MV-4-11 (cell line): ENCODE results near the gene RNF214.
"Not testable (repeated sequence)": the region's sequence is repeated elsewhere in the genome, so short reads cannot be mapped to it uniquely, and the experiment has no call there.

Experiments used
- DNase-seq: peaks from one replicate; lab custom pipeline; 2025; lab: John Stamatoyannopoulos, UW

Gene RNF214

GRCh38 chr11:117232092-117232878 is at the start of gene RNF214:
TSS of gene RNF214 (plus strand) at chr11:117232671. CDS start at chr11:117234273, 1,602 bp downstream.
- peak; percentile 65 for DNase-seq

DNA sequence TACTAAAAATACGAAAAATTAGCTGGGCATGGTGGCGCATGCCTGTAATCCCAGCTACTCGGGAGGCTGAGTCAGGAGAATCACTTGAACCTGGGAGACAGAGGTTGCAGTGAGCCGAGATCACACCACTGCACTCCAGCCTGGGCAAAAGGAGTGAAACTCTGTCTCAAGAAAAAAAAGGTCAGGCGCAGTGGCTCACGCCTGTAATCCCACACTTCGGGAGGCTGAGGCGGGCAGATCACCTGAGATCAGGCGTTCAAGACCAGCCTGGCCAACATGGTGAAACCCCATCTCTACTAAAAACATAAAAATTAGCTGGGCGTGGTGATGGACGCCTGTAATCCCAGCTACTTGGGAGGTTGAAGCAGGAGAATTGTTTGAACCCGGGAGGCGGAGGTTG is 49.3 kb upstream of the RNF214 start:
- DNase-seq: not testable (repeated sequence)

DNA sequence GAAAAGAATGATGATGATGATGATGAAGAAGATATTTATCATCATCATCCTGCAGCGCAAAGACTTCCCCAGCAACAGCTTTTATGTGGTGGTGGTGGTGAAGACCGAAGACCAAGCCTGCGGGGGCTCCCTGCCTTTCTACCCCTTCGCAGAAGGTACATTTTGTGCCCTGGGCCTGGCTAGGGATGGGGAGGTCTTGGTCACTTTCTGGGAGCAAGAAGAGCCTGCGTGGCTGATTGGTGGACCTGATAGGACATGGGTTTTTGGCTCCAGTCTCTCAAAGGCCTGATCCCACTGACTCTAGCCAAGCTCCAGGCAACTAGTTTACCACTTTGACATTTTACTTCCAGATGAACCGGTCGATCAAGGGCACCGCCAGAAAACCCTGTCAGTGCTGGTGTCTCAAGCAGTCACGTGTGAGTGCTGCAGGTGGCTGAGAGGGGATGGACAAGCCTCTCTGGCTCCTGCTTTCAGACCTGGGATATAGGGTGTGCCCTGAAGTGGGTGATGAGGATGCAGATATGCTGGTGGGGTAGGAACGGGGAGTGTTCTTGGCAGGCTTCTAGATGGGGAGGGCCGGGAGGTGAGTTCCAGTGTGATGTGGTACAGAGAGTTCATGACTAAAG is 48.6 kb upstream of the RNF214 start:
- DNase-seq: no peak

DNA sequence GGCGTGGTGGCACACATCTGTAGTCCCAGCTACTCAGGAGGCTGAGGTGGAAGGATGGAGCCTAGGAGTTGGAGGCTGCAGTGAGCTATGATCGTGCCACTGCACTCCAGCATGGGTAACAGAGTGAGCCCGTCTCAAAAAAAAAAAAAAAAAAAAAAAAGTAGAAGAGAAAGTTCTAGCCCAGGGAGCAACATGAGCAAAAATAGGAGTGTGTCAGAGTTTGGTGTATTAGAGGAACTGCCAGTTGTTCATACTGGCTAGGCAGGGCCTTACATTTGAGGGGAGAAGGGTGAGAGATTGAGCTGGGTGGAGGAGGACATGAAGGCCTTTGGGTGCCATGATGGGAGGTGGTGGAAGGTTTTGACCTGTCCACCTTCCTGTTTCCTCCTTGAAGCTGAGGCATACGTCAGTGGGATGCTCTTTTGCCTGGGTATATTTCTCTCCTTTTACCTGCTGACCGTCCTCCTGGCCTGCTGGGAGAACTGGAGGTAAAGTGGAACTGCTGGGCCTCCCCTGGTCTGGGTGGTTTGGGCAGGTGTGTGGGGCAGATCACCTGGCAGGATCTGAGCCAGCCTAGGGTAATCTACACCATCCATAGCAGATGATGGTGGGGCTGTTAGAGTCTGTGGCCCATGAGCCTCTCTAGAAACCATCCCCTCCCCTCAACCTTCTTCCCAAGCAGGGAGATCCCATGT is 46.6 kb upstream of the RNF214 start:
- peak; percentile 88 for DNase-seq

GRCh38 chr11:117186431-117186761 is 46.1 kb upstream of the RNF214 start:
- no peak for DNase-seq

GRCh38 chr11:117187007-117187406 is 45.5 kb upstream of the RNF214 start:
- DNase-seq: no peak

DNA sequence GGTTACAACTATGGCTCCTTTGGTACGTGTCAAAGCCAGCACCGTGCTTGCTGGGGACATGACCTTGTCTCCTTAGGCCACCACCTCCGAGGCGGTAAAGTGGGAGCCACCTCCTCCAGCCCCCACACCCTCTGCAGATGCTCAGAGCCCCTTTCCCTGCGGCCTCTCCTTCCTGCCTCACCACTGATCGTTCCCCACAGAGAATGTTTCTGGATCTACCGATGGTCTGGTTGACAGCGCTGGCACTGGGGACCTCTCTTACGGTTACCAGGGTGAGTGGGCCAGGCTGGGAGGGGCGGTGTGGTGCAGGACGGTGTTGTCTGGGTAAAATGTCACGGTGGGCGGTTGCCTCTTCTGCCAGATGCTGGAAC is 45.1 kb upstream of the RNF214 start:
- no peak for DNase-seq

- no peak for DNase-seq
These were observed 44.5 kb upstream of the RNF214 start for GRCh38 chr11:117187799-117188481.

DNA sequence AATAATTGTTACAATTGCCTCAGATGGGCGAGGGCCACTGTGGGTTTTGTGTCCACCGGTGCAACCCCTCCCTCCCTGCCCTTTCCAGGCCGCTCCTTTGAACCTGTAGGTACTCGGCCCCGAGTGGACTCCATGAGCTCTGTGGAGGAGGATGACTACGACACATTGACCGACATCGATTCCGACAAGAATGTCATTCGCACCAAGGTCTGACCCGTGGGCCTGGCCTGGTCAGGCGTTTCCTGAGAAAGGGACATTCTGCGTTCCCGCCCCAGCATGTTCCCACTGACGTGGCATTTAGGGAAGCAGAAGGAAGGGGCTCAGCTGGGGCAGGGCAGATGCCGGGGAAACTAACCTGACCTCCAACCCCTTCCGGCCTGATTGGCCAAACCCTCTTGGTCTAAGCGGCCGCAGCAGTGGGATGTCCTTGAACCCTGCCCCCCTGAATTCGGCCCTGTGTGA is 43.8 kb upstream of the RNF214 start:
- DNase-seq: no peak

DNA sequence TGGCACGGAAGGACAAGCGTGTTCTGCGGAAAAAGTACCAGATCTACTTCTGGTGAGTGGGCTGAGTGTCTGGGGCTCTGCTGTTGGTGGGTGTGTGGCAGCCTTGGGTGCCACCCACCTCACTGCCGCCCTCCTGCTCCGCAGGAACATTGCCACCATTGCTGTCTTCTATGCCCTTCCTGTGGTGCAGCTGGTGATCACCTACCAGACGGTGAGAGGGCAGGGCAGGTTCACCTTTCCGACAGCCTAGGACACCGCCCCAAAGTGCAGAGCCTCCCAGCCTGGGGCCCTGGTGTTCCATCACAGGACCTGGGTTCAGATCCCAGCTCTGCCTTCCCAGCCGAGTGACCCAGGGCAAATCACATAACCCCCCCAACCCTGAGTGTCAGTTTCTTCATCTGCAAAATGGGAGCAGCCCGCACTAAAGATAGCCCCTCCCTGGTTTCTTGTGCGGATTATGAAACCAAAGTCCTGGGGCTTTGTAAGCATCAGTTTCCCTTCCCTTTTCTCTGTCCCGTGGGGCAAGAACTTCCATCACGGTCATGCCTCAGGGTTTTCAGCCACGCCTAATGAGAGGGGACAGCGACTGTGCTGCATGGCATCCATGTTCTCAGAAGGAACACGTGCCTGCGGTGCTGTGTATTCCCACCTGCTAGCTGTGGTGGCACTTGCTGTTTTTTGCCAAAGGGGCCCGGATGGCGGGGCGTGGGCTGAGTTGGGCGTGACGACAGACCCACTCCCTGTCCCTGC is 43.1 kb upstream of the RNF214 start:
- peak; percentile 94 for DNase-seq

DNA sequence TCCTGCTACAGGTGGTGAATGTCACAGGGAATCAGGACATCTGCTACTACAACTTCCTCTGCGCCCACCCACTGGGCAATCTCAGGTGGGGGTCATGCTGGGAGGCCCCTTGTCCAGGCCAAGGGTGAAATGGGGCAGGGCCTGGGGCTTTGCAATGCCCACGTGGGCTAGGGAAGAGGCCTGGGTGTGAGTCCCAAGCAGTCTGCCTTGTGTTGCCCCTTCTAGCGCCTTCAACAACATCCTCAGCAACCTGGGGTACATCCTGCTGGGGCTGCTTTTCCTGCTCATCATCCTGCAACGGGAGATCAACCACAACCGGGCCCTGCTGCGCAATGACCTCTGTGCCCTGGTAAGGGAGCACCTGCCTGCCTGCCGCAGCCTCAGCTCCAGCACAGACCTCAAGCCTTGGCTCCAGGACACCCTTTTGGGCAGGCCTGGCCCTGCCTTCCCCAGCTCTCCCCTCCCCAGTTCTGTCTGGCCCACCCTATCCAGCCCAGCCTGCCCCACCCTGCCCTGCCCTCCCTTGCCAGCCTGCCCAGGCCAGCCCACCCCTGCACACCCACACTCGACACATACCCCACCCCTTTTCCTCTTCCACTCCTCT is 42.4 kb upstream of the RNF214 start:
- no peak for DNase-seq

DNA sequence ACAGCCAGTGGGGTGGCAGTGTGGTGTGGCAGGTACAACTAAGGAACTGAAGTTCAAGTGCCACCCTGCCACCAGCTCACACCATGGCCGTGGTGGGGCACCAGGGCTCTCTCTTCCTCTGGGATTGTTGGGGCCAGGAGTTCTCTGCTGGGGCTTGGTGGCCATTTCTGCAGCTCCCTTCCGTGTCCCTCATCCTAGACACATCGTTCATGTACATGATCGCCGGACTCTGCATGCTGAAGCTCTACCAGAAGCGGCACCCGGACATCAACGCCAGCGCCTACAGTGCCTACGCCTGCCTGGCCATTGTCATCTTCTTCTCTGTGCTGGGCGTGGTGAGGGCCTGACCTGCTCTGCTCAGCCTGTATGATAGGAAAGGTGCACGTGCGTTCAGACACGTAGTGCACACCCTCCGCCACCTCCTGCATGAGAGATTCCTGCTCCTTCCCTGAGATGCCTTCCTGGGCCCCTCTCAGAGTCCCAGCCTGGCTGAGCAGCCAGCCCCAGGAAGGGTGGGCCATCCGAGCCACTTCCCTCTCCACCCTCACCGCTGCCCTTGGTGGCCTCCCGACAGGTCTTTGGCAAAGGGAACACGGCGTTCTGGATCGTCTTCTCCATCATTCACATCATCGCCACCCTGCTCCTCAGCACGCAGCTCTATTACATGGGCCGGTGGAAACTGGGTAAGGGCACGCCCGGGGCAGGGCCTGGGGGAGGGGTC is 40.6 kb upstream of the RNF214 start:
- DNase-seq: no peak

DNA sequence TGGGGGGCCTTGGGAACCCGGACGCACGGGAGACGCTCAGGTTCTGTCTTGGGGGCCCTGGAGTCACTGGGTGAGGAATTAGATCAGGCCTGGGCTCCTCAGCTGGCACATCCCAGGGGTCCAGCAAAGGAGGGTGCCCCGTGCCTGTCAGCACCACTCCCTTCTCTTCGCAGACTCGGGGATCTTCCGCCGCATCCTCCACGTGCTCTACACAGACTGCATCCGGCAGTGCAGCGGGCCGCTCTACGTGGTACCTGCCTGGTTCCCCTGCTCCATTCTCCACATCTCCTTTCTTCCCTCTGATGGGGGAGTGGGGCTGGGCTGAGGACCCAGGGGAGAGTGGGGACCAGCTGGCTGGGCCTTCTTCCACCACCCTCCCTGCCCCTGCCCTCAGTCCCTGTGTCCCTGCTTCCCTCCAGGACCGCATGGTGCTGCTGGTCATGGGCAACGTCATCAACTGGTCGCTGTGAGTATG is 40.0 kb upstream of the RNF214 start:
- no peak for DNase-seq

GRCh38 chr11:117193130-117194020 is 39.1 kb upstream of the RNF214 start:
- DNase-seq: no peak

DNA sequence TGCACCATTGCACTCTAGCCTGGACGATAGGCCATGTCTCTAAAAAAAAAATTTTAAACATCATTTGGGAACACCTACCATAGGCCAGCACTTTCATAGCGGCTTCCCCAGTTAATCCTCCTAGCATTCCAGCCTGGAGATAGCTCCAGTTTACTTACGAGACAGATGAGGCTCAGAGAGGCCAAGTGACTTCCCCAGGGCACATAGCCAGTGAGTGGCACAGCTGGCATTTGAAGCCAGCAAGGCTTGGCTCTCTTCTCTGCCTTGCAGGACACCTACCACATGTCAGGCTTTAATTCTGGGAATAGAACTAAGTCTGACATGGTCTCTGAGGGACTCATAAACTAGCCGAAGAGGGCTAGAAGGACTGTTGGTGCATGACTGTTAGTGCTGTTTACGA is 38.2 kb upstream of the RNF214 start:
- DNase-seq: no peak

- DNase-seq: peak; percentile 26
These were observed 37.2 kb upstream of the RNF214 start for GRCh38 chr11:117195258-117195657.

GRCh38 chr11:117195761-117196160 is 36.7 kb upstream of the RNF214 start:
- DNase-seq: no peak

GRCh38 chr11:117197006-117197405 is 35.5 kb upstream of the RNF214 start:
- no peak for DNase-seq
